ENCODE data around the gene BOD1. TPM values are rescaled to one million over a fixed set of nuclear protein-coding genes. Genes with fewer than 3 reads are reported as not detected.

Gene BOD1
- total and polyA plus RNA-seq, 9 donors = 45.8 to 76.1 (median 61.7) TPM

GRCh38 chr5:173577166-173577565 is 39.3 kb downstream of the BOD1 start:
- Histone ChIP-seq H3K36me3 (no peaks in the 10 kb centered on the region), H3K4me3 (no peak overlapping the region), H3K27ac (no peak overlapping the region), H3K9me3 (no peaks in the 10 kb centered on the region), H3K4me1 (ENCODE audit: insufficient read depth) (no peaks in the 10 kb centered on the region), H3K27me3 (no peaks in the 10 kb centered on the region)
- intact Hi-C loops (cut with DNase I) = no loop called here
- TF ChIP-seq POLR2A (IDR thresholded peaks at IDR 0.05) = no peak
- TF ChIP-seq CTCF (IDR thresholded peaks at IDR 0.05) = no peak
- TF ChIP-seq EP300 (IDR thresholded peaks at IDR 0.05) = no peak
- no peak for DNase-seq
- WGBS, 3 donors = 87 to 88% (median 87%) methylated on average over 3 of the region's 3 CpGs

- Histone ChIP-seq H3K27ac (no peak overlapping the region), H3K9me3 (no peaks in the 10 kb centered on the region), H3K4me3 (no peak overlapping the region), H3K36me3 (no peaks in the 10 kb centered on the region), H3K27me3 (no peaks in the 10 kb centered on the region), H3K4me1 (ENCODE audit: insufficient read depth) (no peaks in the 10 kb centered on the region)
- intact Hi-C loops (cut with DNase I) = no loop called here
- TF ChIP-seq EP300 (IDR thresholded peaks at IDR 0.05) (no peak), POLR2A (IDR thresholded peaks at IDR 0.05) (no peak), CTCF (IDR thresholded peaks at IDR 0.05) (no peak)
- DNase-seq = no peak
- WGBS, 3 donors = 91 to 92% (median 92%) methylated on average over 6 of the region's 6 CpGs
These were observed 40.5 kb downstream of the BOD1 start for GRCh38 chr5:173575985-173576384.

- intact Hi-C loops (cut with DNase I) = loop anchor here in 2 of 4 donors (5.0 kb wide), 1 partner anchor 278 kb away; no protein-coding TSS in a partner anchor
- no peak for DNase-seq
- WGBS, 3 donors = 81 to 85% (median 82%) methylated on average over 8 of the region's 8 CpGs
- TF ChIP-seq EP300 (IDR thresholded peaks at IDR 0.05) = no peak
- TF ChIP-seq CTCF (IDR thresholded peaks at IDR 0.05) = no peak
- no peak for TF ChIP-seq POLR2A (IDR thresholded peaks at IDR 0.05)
- H3K4me3 ChIP-seq = no peak overlapping the region
- H3K4me1 ChIP-seq (ENCODE audit: insufficient read depth) = no peaks in the 10 kb centered on the region
- no peaks in the 10 kb centered on the region for H3K9me3 ChIP-seq
- H3K27ac ChIP-seq = no peak overlapping the region
- no peaks in the 10 kb centered on the region for H3K27me3 ChIP-seq
- H3K36me3 ChIP-seq = no peaks in the 10 kb centered on the region
These were observed 41.5 kb downstream of the BOD1 start for GRCh38 chr5:173574983-173575382.

- H3K27ac ChIP-seq = no peak overlapping the region
- no peaks in the 10 kb centered on the region for H3K36me3 ChIP-seq
- TF ChIP-seq CTCF (IDR thresholded peaks at IDR 0.05) = peak; percentile 71 to 90 (median 88)
- no peak for TF ChIP-seq EP300 (IDR thresholded peaks at IDR 0.05)
- no peak for TF ChIP-seq POLR2A (IDR thresholded peaks at IDR 0.05)
- H3K4me1 ChIP-seq (ENCODE audit: insufficient read depth) = no peaks in the 10 kb centered on the region
- intact Hi-C loops (cut with DNase I) = loop anchor here (1.0 to 5.0 kb wide), 3 partner anchors 276 to 281 kb away; no protein-coding TSS in a partner anchor
- H3K27me3 ChIP-seq = no peaks in the 10 kb centered on the region
- H3K4me3 ChIP-seq = no peak overlapping the region
- H3K9me3 ChIP-seq = no peaks in the 10 kb centered on the region
- 29 to 30% (median 30%) methylated on average over 35 of the region's 35 CpGs for WGBS, 3 donors
- peak; percentile 60 to 89 (median 71) for DNase-seq
These were observed 43.1 kb downstream of the BOD1 start for GRCh38 chr5:173573126-173573960.

Data from ovary (tissue), 9 donors.